A549 (cell line): ENCODE results near the gene DHRS7C. TPM values are rescaled to one million over a fixed set of nuclear protein-coding genes. Genes with fewer than 3 reads are reported as not detected.

Experiments used
- ATAC-seq, 2 experiments: fragments of 200-7000 bp in 1 of 2; fragments of >200 bp in 1 of 2; cut with Nextera tagmentation in 1 of 2; cut with Tn5 transposase in 1 of 2; 3 replicates each; pipeline versions ENCODE4 v1.8.0 to v1.9.1; 2018 to 2020; ENCODE audit warnings: mild to moderate bottlenecking in 1 of 2, moderate library complexity in 1 of 2
- CTCF ChIA-PET: fragments of 300-600 bp; sonication (Branson Sonifier 250); formaldehyde crosslinking; extraction: SDS; loops from one replicate; lab custom pipeline; 2021; ENCODE audit warnings: antibody characterized with exemption, inconsistent platforms; lab: Yijun Ruan, JAX
- POLR2A ChIA-PET: fragments of 350-600 bp; formaldehyde crosslinking; extraction: SDS; loops from one replicate; lab custom pipeline; 2021; ENCODE audit warnings: antibody characterized with exemption, inconsistent platforms; lab: Yijun Ruan, JAX
- DNase-seq, 2 experiments: peaks; one replicate each; pipeline versions ENCODE4 v3.0.0 to v3.0.0-alpha.2; 2011 to 2016; ENCODE audit warnings: low read depth in 1 of 2, low spot score in 1 of 2
- FAIRE-seq: peaks from 2 replicates; lab custom pipeline; 2011; peaks lifted over from hg19 to GRCh38; lab: Jason Lieb, UNC
- H3K27ac ChIP-seq, 2 experiments: fragments of >200 bp; sonication (Bioruptor Twin); formaldehyde crosslinking; 3 replicates each; pipeline ENCODE4 v1.5.1; 2016 to 2017
- H3K4me1 ChIP-seq: fragments of >200 bp; sonication (Bioruptor Twin); formaldehyde crosslinking; 3 replicates; pipeline ENCODE4 v1.6.1; 2016
- H3K4me2 ChIP-seq: fragments of >200 bp; sonication (Bioruptor Twin); formaldehyde crosslinking; 3 replicates; pipeline ENCODE4 v1.6.1; 2016
- H3K4me3 ChIP-seq: fragments of >200 bp; sonication (Bioruptor Twin); formaldehyde crosslinking; 3 replicates; pipeline ENCODE4 v1.5.1; 2016
- H3K9me3 ChIP-seq: fragments of >200 bp; sonication (Bioruptor Twin); formaldehyde crosslinking; 3 replicates; pipeline ENCODE4 v1.6.1; 2016
- BHLHE40 ChIP-seq: IDR thresholded peaks from 2 replicates; pipeline ENCODE4 v1.6.1; 2012; ENCODE audit warnings: low read depth, low read length, inconsistent platforms
- CBX2 ChIP-seq: fragments of 200-600 bp; sonication (generic); IDR thresholded peaks from 2 replicates; pipeline ENCODE4 v1.6.1; 2016; ENCODE audit warnings: low read depth, mild to moderate bottlenecking, borderline replicate concordance
- CBX8 ChIP-seq: fragments of 200-600 bp; sonication (generic); IDR thresholded peaks from 2 replicates; pipeline ENCODE4 v1.6.1; 2016
- CHD2 ChIP-seq: fragments of 150-350 bp; IDR thresholded peaks from 2 replicates; pipeline ENCODE4 v1.6.1; 2014; ENCODE audit warnings: low read length; ENCODE audit not compliant: partially characterized antibody
- CTCF ChIP-seq: fragments of >200 bp; sonication (Bioruptor Twin); formaldehyde crosslinking; IDR thresholded peaks from 3 replicates; pipeline ENCODE4 v1.5.1; 2016
- E2F6 ChIP-seq: IDR thresholded peaks from 2 replicates; pipeline ENCODE4 v1.6.1; 2012; ENCODE audit warnings: low read depth, borderline replicate concordance
- EHF ChIP-seq: fragments of 250-450 bp; sonication (Bioruptor Pico); IDR thresholded peaks from 2 replicates; pipeline ENCODE4 v1.5.0; 2020; ENCODE audit warnings: mild to moderate bottlenecking
- EHMT2 ChIP-seq: fragments of 200-600 bp; sonication (generic); IDR thresholded peaks from 2 replicates; pipeline ENCODE4 v1.6.1; 2016; ENCODE audit warnings: antibody characterized with exemption, low read depth, mild to moderate bottlenecking, moderate library complexity
- ELK1 ChIP-seq: fragments of 150-350 bp; IDR thresholded peaks from 2 replicates; pipeline ENCODE4 v1.6.1; 2014; ENCODE audit warnings: low read depth, mild to moderate bottlenecking, low read length
- ESRRA ChIP-seq: fragments of 150-350 bp; IDR thresholded peaks from 2 replicates; pipeline ENCODE4 v1.6.1; 2014; ENCODE audit warnings: mild to moderate bottlenecking, low read length, borderline replicate concordance
- FOSB ChIP-seq: fragments of 250-450 bp; sonication (Bioruptor Pico); IDR thresholded peaks from 2 replicates; pipeline ENCODE4 v1.5.0; 2020; ENCODE audit warnings: mild to moderate bottlenecking, moderate library complexity
- HDAC2 ChIP-seq: fragments of 200-600 bp; sonication (generic); IDR thresholded peaks from 2 replicates; pipeline ENCODE4 v1.6.1; 2016
- HES2 ChIP-seq: fragments of >200 bp; sonication (Bioruptor Twin); formaldehyde crosslinking; IDR thresholded peaks from 2 replicates; pipeline ENCODE4 v1.6.1; 2016
- HEYL ChIP-seq: fragments of 250-450 bp; sonication (Bioruptor Pico); IDR thresholded peaks from 2 replicates; pipeline ENCODE4 v1.8.0; 2021; ENCODE audit warnings: mild to moderate bottlenecking, moderate library complexity
- HMGXB4 ChIP-seq: fragments of 250-450 bp; sonication (Bioruptor Pico); IDR thresholded peaks from 2 replicates; pipeline ENCODE4 v1.5.0; 2021; ENCODE audit warnings: mild to moderate bottlenecking, moderate library complexity, borderline replicate concordance
- HOXA7 ChIP-seq: fragments of 250-450 bp; sonication (Bioruptor Pico); IDR thresholded peaks from 2 replicates; pipeline ENCODE4 v1.5.0; 2020; ENCODE audit warnings: mild to moderate bottlenecking, moderate library complexity
- JUNB ChIP-seq: fragments of >200 bp; sonication (Bioruptor Twin); formaldehyde crosslinking; IDR thresholded peaks from 2 replicates; pipeline ENCODE4 v1.6.1; 2016
- KDM1A ChIP-seq: fragments of 200-600 bp; sonication (generic); IDR thresholded peaks from 2 replicates; pipeline ENCODE4 v1.6.1; 2016; ENCODE audit warnings: low read depth, mild to moderate bottlenecking
- KDM5A ChIP-seq: fragments of 200-600 bp; sonication (generic); IDR thresholded peaks from 2 replicates; pipeline ENCODE4 v1.6.1; 2016; ENCODE audit warnings: antibody characterized with exemption, mild to moderate bottlenecking
- MAFK ChIP-seq: fragments of 450-650 bp; IDR thresholded peaks from 2 replicates; pipeline ENCODE4 v1.6.1; 2014; ENCODE audit not compliant: partially characterized antibody
- MAX ChIP-seq: IDR thresholded peaks from 2 replicates; pipeline ENCODE4 v1.6.1; 2012
- NFE2L2 ChIP-seq: fragments of 150-350 bp; conservative IDR thresholded peaks from 2 replicates; pipeline ENCODE4 v1.6.1; 2014; ENCODE audit warnings: low read length
- NR3C1 ChIP-seq: fragments of >200 bp; sonication (Bioruptor Twin); formaldehyde crosslinking; IDR thresholded peaks from 3 replicates; pipeline ENCODE4 v1.6.1; 2017
- RAD21 ChIP-seq, 2 experiments: fragments of >200 bp in 1 of 2; sonication (Bioruptor Twin) in 1 of 2; formaldehyde crosslinking in 1 of 2; IDR thresholded peaks in 1 of 2; conservative IDR thresholded peaks in 1 of 2; 2 replicates in 1 of 2; 3 replicates in 1 of 2; pipeline ENCODE4 v1.6.1; 2012 to 2018; ENCODE audit warnings: inconsistent platforms in 1 of 2
- RARB ChIP-seq: fragments of 250-450 bp; sonication (Bioruptor Pico); IDR thresholded peaks from 2 replicates; pipeline ENCODE4 v1.8.0; 2021; ENCODE audit warnings: mild to moderate bottlenecking, moderate library complexity
- RCOR1 ChIP-seq: fragments of 150-350 bp; IDR thresholded peaks from 2 replicates; pipeline ENCODE4 v1.6.1; 2014; ENCODE audit warnings: antibody characterized with exemption, low read length, low read depth
- RFX5 ChIP-seq: fragments of 450-650 bp; IDR thresholded peaks from 2 replicates; pipeline ENCODE4 v1.7.1; 2014; ENCODE audit warnings: antibody characterized with exemption, mild to moderate bottlenecking, moderate library complexity
- SMC3 ChIP-seq: fragments of >200 bp; sonication (Bioruptor Twin); formaldehyde crosslinking; IDR thresholded peaks from 3 replicates; pipeline ENCODE4 v1.6.1; 2018; ENCODE audit warnings: inconsistent platforms
- SREBF2 ChIP-seq: fragments of 450-650 bp; IDR thresholded peaks from 2 replicates; pipeline ENCODE4 v1.6.1; 2014; ENCODE audit warnings: mild to moderate bottlenecking, moderate library complexity
- TFCP2L1 ChIP-seq: fragments of 250-450 bp; sonication (Bioruptor Pico); IDR thresholded peaks from 2 replicates; pipeline ENCODE4 v1.5.0; 2021; ENCODE audit warnings: mild to moderate bottlenecking
- TP53 ChIP-seq: fragments of 250-450 bp; sonication (Bioruptor Pico); IDR thresholded peaks from 2 replicates; pipeline ENCODE4 v1.5.0; 2021; ENCODE audit warnings: mild to moderate bottlenecking, moderate library complexity
- ZC3H11A ChIP-seq: fragments of 450-650 bp; IDR thresholded peaks from 2 replicates; pipeline ENCODE4 v1.6.1; 2014; ENCODE audit warnings: antibody characterized with exemption, mild to moderate bottlenecking
- ZFP36 ChIP-seq: fragments of 450-650 bp; IDR thresholded peaks from 2 replicates; pipeline ENCODE4 v1.6.1; 2014; ENCODE audit warnings: borderline replicate concordance; ENCODE audit not compliant: partially characterized antibody
- WGBS: methylation state at CpG from one replicate; pipeline ENCODE4 v1.1.6; 2017; ENCODE audit errors: missing lambda C conversion rate; 5-methylcytosine and 5-hydroxymethylcytosine counted together
- polyA plus RNA-seq, 4 experiments: library from polyadenylated mRNA; depleted of rRNA in 3 of 4; stranded (reverse); fragments of >200 nt; fragmentation: RNase III in 1 of 4; extraction: RNeasy Plus Mini Kit Qiagen cat#74134 plus additional on column Dnase treatment in 1 of 4; gene quantifications; 2 replicates in 3 of 4; 3 replicates in 1 of 4; pipeline ENCODE4 v1.2.3, GENCODE V29; 2011 to 2017

Gene DHRS7C
- polyA plus RNA-seq, 2 of the 4 experiments (the other 2 are of a cell fraction): not detected

- TF ChIP-seq ELK1 (no peak), MAX (no peak), RAD21 (conservative IDR thresholded peaks at IDR 0.05 in 1 of 2, IDR thresholded peaks at IDR 0.05 in 1 of 2) (peak; percentile 41 to 59), MAFK (no peak)
Measured at GRCh38 chr17:9839433-9839832, 48.0 kb upstream of the DHRS7C start (continued).

- peak; percentile 60 to 78 for ATAC-seq
- DNase-seq: peak; percentile 90 to 98
- CTCF ChIA-PET: interaction anchor here (0.6 to 10.4 kb wide), 25 partner anchors 9 to 262 kb away, joined by 3 to 101 read pairs (median 4); partner anchors contain the start of genes GLP2R and STX8
- H3K9me3 ChIP-seq: peaks cover 13% of the 10 kb centered on the region; the same call in 2 of the 3 replicates
- H3K27ac ChIP-seq: peak overlapping the region; percentile 96 to 97
- FAIRE-seq: peak; percentile 98
- peak overlapping the region; percentile 1; the same call in 1 of the 3 replicates for H3K4me3 ChIP-seq
- H3K4me1 ChIP-seq: peaks cover 73% of the 10 kb centered on the region
- 2% methylated on average over 11 of the region's 11 CpGs for WGBS
- H3K4me2 ChIP-seq: peak overlapping the region; percentile 78
- POLR2A ChIA-PET: interaction anchor here (0.6 to 2.2 kb wide), 7 partner anchors 35 to 1954 kb away, joined by 3 to 11 read pairs (median 7); partner anchors contain the start of gene USP43
- TF ChIP-seq SREBF2 (no peak), E2F6 (peak; percentile 20; the same call in 1 of the 2 replicates), BHLHE40 (no peak), RAD21 (conservative IDR thresholded peaks at IDR 0.05 in 1 of 2, IDR thresholded peaks at IDR 0.05 in 1 of 2) (peak; percentile 32 to 73; a peak in 3 of 5 replicates), KDM5A (no peak), JUNB (peak; percentile 99), CTCF (no peak), CBX8 (no peak), NR3C1 (no peak), HES2 (peak; percentile 97), RCOR1 (no peak), TFCP2L1 (CRISPR knock-in tag) (0 out of 2 replicates have a peak, but pooled peaks have one; percentile 30), ZC3H11A (no peak), HOXA7 (CRISPR knock-in tag) (no peak; the same call in 1 of the 2 replicates), ESRRA (peak; percentile 85), EHF (CRISPR knock-in tag) (peak; percentile 62; the same call in 1 of the 2 replicates), HMGXB4 (CRISPR knock-in tag) (no peak; the same call in 1 of the 2 replicates), ZFP36 (peak; percentile 49), EHMT2 (no peak), FOSB (no peak; the same call in 1 of the 2 replicates), HEYL (CRISPR knock-in tag) (peak; percentile 79; the same call in 1 of the 2 replicates), TP53 (CRISPR knock-in tag) (no peak), RARB (CRISPR knock-in tag) (peak; percentile 90), MAFK (peak; percentile 91), HDAC2 (no peak), RFX5 (no peak), CHD2 (no peak), SMC3 (peak; percentile 62; the same call in 2 of the 3 replicates), KDM1A (no peak), CBX2 (no peak), NFE2L2 (peak; percentile 27)
Measured at GRCh38 chr17:9837551-9838471, 46.4 kb upstream of the DHRS7C start.
